Uterus (tissue), 4 donors: ENCODE results near the gene TUT4. TPM values are rescaled to one million over a fixed set of nuclear protein-coding genes. Genes with fewer than 3 reads are reported as not detected.

Experiments used
- DNase-seq, 2 donors: peaks; one replicate each; pipeline ENCODE4 v3.0.0-alpha.2; 2019 to 2020
- H3K27ac ChIP-seq, 2 donors: fragments of 200-600 bp; sonication (generic); 1 replicate in 1 of 2; 2 replicates in 1 of 2; pipeline ENCODE4 v1.5.1; 2016 to 2018
- H3K27me3 ChIP-seq, 2 donors: fragments of 200-600 bp; sonication (generic); one replicate each; pipeline ENCODE4 v1.5.1; 2018 to 2019; ENCODE audit warnings: control low read depth in 1 of 2
- H3K36me3 ChIP-seq, 2 donors: fragments of 200-600 bp; sonication (generic); one replicate each; pipeline ENCODE4 v1.5.1; 2019; ENCODE audit warnings: control low read depth in 1 of 2
- H3K4me1 ChIP-seq, 2 donors: fragments of 200-600 bp; sonication (generic); one replicate each; pipeline ENCODE4 v1.5.1; 2018 to 2019; ENCODE audit warnings: control low read depth in 1 of 2
- H3K4me3 ChIP-seq, 2 donors: fragments of 200-600 bp; sonication (generic); 1 replicate in 1 of 2; 2 replicates in 1 of 2; pipeline ENCODE4 v1.5.1; 2018 to 2019; ENCODE audit warnings: mild to moderate bottlenecking in 1 of 2
- H3K9me3 ChIP-seq, 2 donors: fragments of 200-600 bp; sonication (generic); one replicate each; pipeline ENCODE4 v1.5.1; 2019; ENCODE audit warnings: control low read depth in 1 of 2
- CTCF ChIP-seq, 4 experiments: fragments of 200-600 bp in 2 of 4; fragments of 450-650 bp in 2 of 4; sonication (generic) in 2 of 4; IDR thresholded peaks; one replicate each; pipeline ENCODE4 v1.5.1; 2016 to 2019; ENCODE audit warnings: antibody characterized with exemption in 4 of 4, mild to moderate bottlenecking in 2 of 4, moderate library complexity in 1 of 4
- POLR2A ChIP-seq, 2 donors: fragments of 450-650 bp; IDR thresholded peaks; one replicate each; pipeline ENCODE4 v1.6.1; 2016; ENCODE audit warnings: antibody characterized with exemption in 2 of 2, mild to moderate bottlenecking in 1 of 2, moderate library complexity in 1 of 2
- intact Hi-C: fragments of 100-400 bp; cut with DNase I; formaldehyde crosslinking; loops from one replicate; pipeline ENCODE4 v1.15.1; 2023; ENCODE audit warnings: low total_unique reads
- total RNA-seq, 4 donors: library from RNA; depleted of rRNA in 3 of 4; stranded (reverse); fragments of >200 nt in 3 of 4; gene quantifications; one replicate each; pipeline versions ENCODE4 v1.1.0 to v1.2.4, GENCODE V29; 2014 to 2023
- donor health status: DM: yes; HTN: yes; CAD: no.

The TUT4 gene
- total RNA-seq, 4 donors from 2014 or later, result 105 to 138 (median 127) TPM

DNA sequence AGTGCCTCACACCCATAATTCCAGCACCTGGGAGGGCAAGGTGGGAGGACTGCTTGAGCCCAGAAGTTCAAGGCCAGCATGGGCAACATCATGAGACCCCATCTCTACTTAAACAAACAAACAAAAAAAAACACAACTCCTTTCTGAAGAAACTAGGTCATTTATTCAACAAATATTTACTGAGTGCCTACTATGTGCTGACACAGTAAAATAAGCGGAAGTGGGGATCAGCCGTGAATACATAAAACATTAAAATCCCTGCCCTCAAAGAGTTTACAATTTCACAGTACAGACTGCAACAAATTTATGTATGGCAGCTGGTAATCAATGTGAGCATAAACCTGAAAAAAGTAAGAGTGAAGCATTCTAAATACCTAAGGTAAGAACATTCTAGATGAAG is 65.3 kb downstream of the TUT4 start:
- Histone ChIP-seq H3K9me3 (no peaks in the 10 kb centered on the region), H3K27ac (no peak overlapping the region), H3K36me3 (no peaks in the 10 kb centered on the region), H3K4me3 (no peak overlapping the region), H3K4me1 (no peaks in the 10 kb centered on the region), H3K27me3 (no peaks in the 10 kb centered on the region)
- intact Hi-C loops, result no loop called here
- TF ChIP-seq CTCF (IDR thresholded peaks at IDR 0.05) (no peak), POLR2A (IDR thresholded peaks at IDR 0.05) (no peak)
- no peak for DNase-seq

GRCh38 chr1:52482326-52483004 is 70.4 kb downstream of the TUT4 start:
- no peak for DNase-seq
- H3K36me3 ChIP-seq, result no peaks in the 10 kb centered on the region
- no peaks in the 10 kb centered on the region for H3K4me1 ChIP-seq
- no peak overlapping the region for H3K27ac ChIP-seq
- H3K4me3 ChIP-seq, result no peak overlapping the region
- TF ChIP-seq CTCF (IDR thresholded peaks at IDR 0.05) (no peak), POLR2A (IDR thresholded peaks at IDR 0.05) (no peak)
- intact Hi-C loops, result no loop called here
- no peaks in the 10 kb centered on the region for H3K9me3 ChIP-seq
- H3K27me3 ChIP-seq, result no peaks in the 10 kb centered on the region

- Histone ChIP-seq H3K27me3 (no peaks in the 10 kb centered on the region), H3K4me1 (no peaks in the 10 kb centered on the region), H3K36me3 (no peaks in the 10 kb centered on the region), H3K27ac (no peak overlapping the region), H3K9me3 (no peaks in the 10 kb centered on the region), H3K4me3 (no peak overlapping the region)
- TF ChIP-seq POLR2A (IDR thresholded peaks at IDR 0.05) (no peak), CTCF (IDR thresholded peaks at IDR 0.05) (no peak)
- DNase-seq, result no peak
- intact Hi-C loops, result no loop called here
These were observed 73.8 kb downstream of the TUT4 start for GRCh38 chr1:52479076-52479475.

DNA sequence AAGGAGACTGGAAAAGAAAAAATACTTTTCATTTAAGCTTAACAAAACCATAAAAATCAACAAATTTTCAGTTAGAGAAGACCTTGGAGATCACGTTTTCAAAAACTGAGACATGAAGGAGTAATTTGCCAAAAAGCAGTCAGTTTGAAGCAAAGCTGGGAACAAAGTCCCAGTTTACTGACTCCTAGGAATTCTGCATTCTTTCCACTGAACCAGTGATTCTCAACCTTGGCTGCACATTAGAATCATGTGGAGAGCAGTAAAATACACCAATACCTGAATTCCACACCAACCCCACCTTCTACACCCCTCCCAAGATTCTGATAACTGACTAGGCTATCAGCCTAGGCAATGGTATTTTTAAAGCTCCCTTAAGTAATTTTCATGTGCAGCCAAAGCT is 75.0 kb downstream of the TUT4 start:
- Histone ChIP-seq H3K9me3 (no peaks in the 10 kb centered on the region), H3K27ac (no peak overlapping the region), H3K4me3 (no peak overlapping the region), H3K27me3 (no peaks in the 10 kb centered on the region), H3K36me3 (no peaks in the 10 kb centered on the region), H3K4me1 (no peaks in the 10 kb centered on the region)
- intact Hi-C loops, result no loop called here
- DNase-seq, result no peak
- TF ChIP-seq POLR2A (IDR thresholded peaks at IDR 0.05) (no peak), CTCF (IDR thresholded peaks at IDR 0.05) (no peak)

DNA sequence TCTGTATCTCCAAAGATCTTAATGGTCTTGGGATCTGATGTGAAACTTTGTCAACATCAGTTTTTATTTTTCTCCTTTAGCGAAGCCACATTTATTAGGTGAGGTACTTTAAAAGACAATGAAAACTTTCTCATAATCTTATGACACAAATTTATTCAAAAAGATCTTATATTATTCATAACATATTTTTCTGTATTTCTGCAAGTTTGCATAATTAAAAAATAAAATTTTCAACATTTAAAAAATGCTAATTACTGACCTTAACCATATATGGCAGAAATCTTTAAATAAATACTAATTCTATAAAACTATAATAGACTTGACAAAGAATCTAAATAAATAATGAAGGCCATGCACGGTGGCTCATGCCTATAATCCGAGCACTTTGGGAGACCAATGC is 75.9 kb downstream of the TUT4 start:
- no peaks in the 10 kb centered on the region for H3K36me3 ChIP-seq
- DNase-seq, result no peak
- TF ChIP-seq CTCF (IDR thresholded peaks at IDR 0.05) (no peak), POLR2A (IDR thresholded peaks at IDR 0.05) (no peak)

More for the DNA sequence above, 75.9 kb downstream of the TUT4 start:
- intact Hi-C loops, result no loop called here
- H3K4me3 ChIP-seq, result no peak overlapping the region
- H3K27me3 ChIP-seq, result no peaks in the 10 kb centered on the region
- no peaks in the 10 kb centered on the region for H3K4me1 ChIP-seq
- no peak overlapping the region for H3K27ac ChIP-seq
- H3K9me3 ChIP-seq, result no peaks in the 10 kb centered on the region
